Measurements from ENCODE around the gene IL18R1. TPM values are rescaled to one million over a fixed set of nuclear protein-coding genes. Genes with fewer than 3 reads are reported as not detected.

The IL18R1 gene
- total RNA-seq, 1 experiment from 2014 or later, result 1.9 TPM

DNA sequence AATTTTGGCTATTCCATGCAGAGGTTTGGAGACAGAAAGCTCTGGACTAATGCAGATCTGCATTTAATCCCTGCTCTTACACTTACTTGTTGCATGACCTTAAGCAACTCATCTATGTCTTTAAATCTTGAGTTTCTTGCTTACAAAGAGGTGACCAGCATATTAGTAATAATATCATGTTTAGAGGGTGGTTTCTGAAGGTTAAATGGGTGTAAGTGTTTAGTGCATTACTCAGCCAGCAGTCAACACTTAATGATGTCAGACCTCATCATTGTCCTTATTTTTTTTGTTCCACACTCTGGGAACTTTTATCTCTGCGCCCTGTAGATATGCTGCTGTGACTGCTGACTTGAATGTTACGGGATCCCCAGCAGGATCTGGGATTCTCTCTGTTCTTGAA is 42.6 kb upstream of the IL18R1 start:
- no peak overlapping the region for H2AFZ ChIP-seq
- no TSS peak for BruUV-seq (replicated peaks)
- POLR2A ChIA-PET (ENCODE audit: unreplicated experiment), result no interaction called here
- H4K20me1 ChIP-seq (ENCODE audit: insufficient read depth), result no peaks in the 10 kb centered on the region
- intact Hi-C loops (cut with micrococcal nuclease; ENCODE audit: unreplicated experiment), result no loop called here
- H3K27ac ChIP-seq, result peak overlapping the region; percentile 57; the same call in 1 of the 2 replicates
- CTCF ChIA-PET, result no interaction called here
- H3K4me1 ChIP-seq (replicated peaks; ENCODE audit: insufficient read depth), result peaks cover 47% of the 10 kb centered on the region
- no peaks in the 10 kb centered on the region for H3K36me3 ChIP-seq (ENCODE audit: low read depth)
- peak in 1 of 2 experiments; percentile 54 for DNase-seq
- H3K9me2 ChIP-seq (ENCODE audit: insufficient read depth), result no peaks in the 10 kb centered on the region
- TF ChIP-seq, protein P1, sequence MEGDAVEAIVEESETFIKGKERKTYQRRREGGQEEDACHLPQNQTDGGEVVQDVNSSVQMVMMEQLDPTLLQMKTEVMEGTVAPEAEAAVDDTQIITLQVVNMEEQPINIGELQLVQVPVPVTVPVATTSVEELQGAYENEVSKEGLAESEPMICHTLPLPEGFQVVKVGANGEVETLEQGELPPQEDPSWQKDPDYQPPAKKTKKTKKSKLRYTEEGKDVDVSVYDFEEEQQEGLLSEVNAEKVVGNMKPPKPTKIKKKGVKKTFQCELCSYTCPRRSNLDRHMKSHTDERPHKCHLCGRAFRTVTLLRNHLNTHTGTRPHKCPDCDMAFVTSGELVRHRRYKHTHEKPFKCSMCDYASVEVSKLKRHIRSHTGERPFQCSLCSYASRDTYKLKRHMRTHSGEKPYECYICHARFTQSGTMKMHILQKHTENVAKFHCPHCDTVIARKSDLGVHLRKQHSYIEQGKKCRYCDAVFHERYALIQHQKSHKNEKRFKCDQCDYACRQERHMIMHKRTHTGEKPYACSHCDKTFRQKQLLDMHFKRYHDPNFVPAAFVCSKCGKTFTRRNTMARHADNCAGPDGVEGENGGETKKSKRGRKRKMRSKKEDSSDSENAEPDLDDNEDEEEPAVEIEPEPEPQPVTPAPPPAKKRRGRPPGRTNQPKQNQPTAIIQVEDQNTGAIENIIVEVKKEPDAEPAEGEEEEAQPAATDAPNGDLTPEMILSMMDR (conservative IDR thresholded peaks at IDR 0.05), result no peak
- no peak for TF ChIP-seq EZH2 (IDR thresholded peaks at IDR 0.05; ENCODE audit: low read depth)
- H3K79me2 ChIP-seq (ENCODE audit: low read depth), result no peaks in the 10 kb centered on the region
- peaks cover 5% of the 10 kb centered on the region; the same call in 1 of the 2 replicates for H3K9me3 ChIP-seq (ENCODE audit: insufficient read depth, low read depth)
- H3K4me2 ChIP-seq, result peak overlapping the region; percentile 32; the same call in 1 of the 2 replicates
- peaks cover 11% of the 10 kb centered on the region for H3F3A ChIP-seq (ENCODE audit: insufficient read depth, low read depth)
- no peak overlapping the region for H3K4me3 ChIP-seq
- H3K27me3 ChIP-seq (ENCODE audit: insufficient read depth, low read depth), result no peaks in the 10 kb centered on the region

DNA sequence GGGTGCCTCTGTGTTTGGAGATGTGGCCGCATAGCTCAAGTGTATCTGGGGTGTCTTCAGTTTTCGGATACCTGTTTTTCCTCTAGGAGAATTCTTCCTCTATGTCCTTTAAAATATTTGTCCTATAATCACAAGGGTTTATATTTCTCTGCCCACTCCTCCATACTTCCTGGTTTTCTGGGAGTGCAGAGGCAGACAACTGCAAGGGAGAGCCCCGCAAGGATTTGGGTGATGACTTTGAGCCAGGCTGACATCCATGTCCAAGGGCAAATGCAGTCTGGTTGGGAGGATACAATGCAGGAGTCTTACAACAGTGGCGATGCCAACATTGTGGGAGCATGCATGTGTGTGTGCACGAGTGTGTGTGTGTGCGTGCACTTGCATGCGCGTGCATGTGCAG is 42.1 kb upstream of the IL18R1 start:
- peaks cover 5% of the 10 kb centered on the region; the same call in 1 of the 2 replicates for H3K9me3 ChIP-seq (ENCODE audit: insufficient read depth, low read depth)
- H3K4me1 ChIP-seq (replicated peaks; ENCODE audit: insufficient read depth), result peaks cover 52% of the 10 kb centered on the region
- TF ChIP-seq, protein P1 (conservative IDR thresholded peaks at IDR 0.05), result no peak
- TF ChIP-seq EZH2 (IDR thresholded peaks at IDR 0.05; ENCODE audit: low read depth), result no peak
- no peaks in the 10 kb centered on the region for H3K36me3 ChIP-seq (ENCODE audit: low read depth)
- intact Hi-C loops (cut with micrococcal nuclease; ENCODE audit: unreplicated experiment), result no loop called here
- BruUV-seq (replicated peaks), result no TSS peak
- H3F3A ChIP-seq (ENCODE audit: insufficient read depth, low read depth), result peaks cover 15% of the 10 kb centered on the region
- POLR2A ChIA-PET (ENCODE audit: unreplicated experiment), result no interaction called here
- H3K4me2 ChIP-seq, result peak overlapping the region; percentile 32; the same call in 1 of the 2 replicates
- H3K4me3 ChIP-seq, result no peak overlapping the region
- H4K20me1 ChIP-seq (ENCODE audit: insufficient read depth), result no peaks in the 10 kb centered on the region
- no peaks in the 10 kb centered on the region for H3K79me2 ChIP-seq (ENCODE audit: low read depth)
- H3K27ac ChIP-seq, result peak overlapping the region; percentile 57; the same call in 1 of the 2 replicates
- no peak for DNase-seq
- no peaks in the 10 kb centered on the region for H3K9me2 ChIP-seq (ENCODE audit: insufficient read depth)
- CTCF ChIA-PET, result no interaction called here
- no peaks in the 10 kb centered on the region for H3K27me3 ChIP-seq (ENCODE audit: insufficient read depth, low read depth)
- H2AFZ ChIP-seq, result no peak overlapping the region

DNA sequence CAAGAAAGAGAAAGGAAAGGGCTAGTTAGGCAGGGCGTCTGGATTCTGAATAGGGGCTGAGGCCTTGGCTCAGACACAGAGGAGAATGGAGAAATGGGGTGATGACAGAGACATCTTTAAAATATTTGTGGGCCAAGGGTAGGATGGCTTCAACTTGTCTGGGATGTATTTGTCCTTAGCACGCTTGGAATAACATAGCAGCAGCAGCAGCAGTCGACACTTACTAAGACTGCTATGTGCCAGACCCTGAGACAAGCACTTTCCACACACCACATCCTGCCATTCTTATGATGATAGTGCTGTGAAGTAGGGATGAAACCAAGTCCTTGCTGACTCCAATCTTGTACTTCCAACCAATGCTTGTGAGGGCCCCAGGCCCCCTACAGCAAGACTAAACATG is 41.6 kb upstream of the IL18R1 start:
- Histone ChIP-seq H4K20me1 (ENCODE audit: insufficient read depth) (no peaks in the 10 kb centered on the region), H3F3A (ENCODE audit: insufficient read depth, low read depth) (peaks cover 16% of the 10 kb centered on the region), H3K27me3 (ENCODE audit: insufficient read depth, low read depth) (no peaks in the 10 kb centered on the region), H3K4me2 (no peak overlapping the region), H3K9me3 (ENCODE audit: insufficient read depth, low read depth) (peaks cover 5% of the 10 kb centered on the region; the same call in 1 of the 2 replicates), H2AFZ (no peak overlapping the region), H3K4me1 (replicated peaks; ENCODE audit: insufficient read depth) (peaks cover 56% of the 10 kb centered on the region), H3K36me3 (ENCODE audit: low read depth) (no peaks in the 10 kb centered on the region), H3K4me3 (no peak overlapping the region), H3K9me2 (ENCODE audit: insufficient read depth) (no peaks in the 10 kb centered on the region), H3K79me2 (ENCODE audit: low read depth) (no peaks in the 10 kb centered on the region), H3K27ac (no peak overlapping the region)
- intact Hi-C loops (cut with micrococcal nuclease; ENCODE audit: unreplicated experiment), result no loop called here
- BruUV-seq (replicated peaks), result no TSS peak
- TF ChIP-seq EZH2 (IDR thresholded peaks at IDR 0.05; ENCODE audit: low read depth), result no peak
- TF ChIP-seq, protein P1 (conservative IDR thresholded peaks at IDR 0.05), result no peak
- POLR2A ChIA-PET (ENCODE audit: unreplicated experiment), result no interaction called here
- CTCF ChIA-PET, result no interaction called here
- DNase-seq, result no peak

All from PC-9 (cell line).